Keratinocyte (primary cell): ENCODE measurements around the gene RPS6KL1.

Experiments
- EZH2 ChIP-seq: IDR thresholded peaks from one replicate; pipeline ENCODE4 v1.6.1; 2012; ENCODE audit warnings: inconsistent platforms, mild to moderate bottlenecking, low read length, moderate library complexity
- TF ChIP-seq, protein P1 (sequence below), 3 experiments: IDR thresholded peaks in 1 of 3; conservative IDR thresholded peaks in 1 of 3; optimal IDR thresholded peaks in 1 of 3; 2 replicates in 2 of 3; 3 replicates in 1 of 3; pipeline versions ENCODE3 to v1.5.1; 2011; ENCODE audit warnings: low read length in 3 of 3, mild to moderate bottlenecking in 3 of 3, moderate library complexity in 2 of 3, control low read depth in 1 of 3, inconsistent platforms in 1 of 3; ENCODE audit not compliant: insufficient read depth in 2 of 3; ENCODE audit errors: extremely low read depth in 1 of 3

DNA sequence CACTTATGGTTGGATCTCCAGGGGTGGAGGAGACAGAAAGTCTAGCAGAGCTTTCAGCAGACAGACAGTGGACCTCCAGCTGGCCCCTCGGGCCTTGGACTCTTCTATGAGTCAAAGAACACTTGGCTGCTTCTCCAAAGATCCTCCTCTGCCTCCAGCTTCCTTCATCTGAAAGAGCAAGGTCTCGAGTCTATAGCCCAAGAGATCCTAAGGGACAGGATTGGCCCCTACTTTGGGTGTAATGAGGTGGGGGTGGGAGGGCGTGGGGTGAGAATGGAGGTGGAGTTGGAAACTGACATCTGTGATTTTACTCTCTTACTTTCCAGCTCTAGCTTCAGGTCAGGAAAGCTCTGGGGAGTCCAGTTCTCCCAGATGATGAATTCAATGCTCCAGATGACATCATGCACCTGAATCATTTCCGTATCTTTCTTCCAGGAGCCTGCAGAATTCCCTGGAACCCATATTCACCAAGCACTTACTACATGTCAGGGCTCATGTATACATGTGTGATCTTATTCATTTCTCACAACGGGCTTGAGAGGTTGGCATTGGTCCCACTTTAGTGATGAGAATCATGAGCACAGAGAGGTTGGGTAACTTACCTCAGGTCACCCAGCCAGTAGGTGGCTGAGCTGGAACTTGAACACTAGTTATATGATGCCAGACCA, 42.6 kb upstream of the RPS6KL1 start:
- TF ChIP-seq, protein P1, sequence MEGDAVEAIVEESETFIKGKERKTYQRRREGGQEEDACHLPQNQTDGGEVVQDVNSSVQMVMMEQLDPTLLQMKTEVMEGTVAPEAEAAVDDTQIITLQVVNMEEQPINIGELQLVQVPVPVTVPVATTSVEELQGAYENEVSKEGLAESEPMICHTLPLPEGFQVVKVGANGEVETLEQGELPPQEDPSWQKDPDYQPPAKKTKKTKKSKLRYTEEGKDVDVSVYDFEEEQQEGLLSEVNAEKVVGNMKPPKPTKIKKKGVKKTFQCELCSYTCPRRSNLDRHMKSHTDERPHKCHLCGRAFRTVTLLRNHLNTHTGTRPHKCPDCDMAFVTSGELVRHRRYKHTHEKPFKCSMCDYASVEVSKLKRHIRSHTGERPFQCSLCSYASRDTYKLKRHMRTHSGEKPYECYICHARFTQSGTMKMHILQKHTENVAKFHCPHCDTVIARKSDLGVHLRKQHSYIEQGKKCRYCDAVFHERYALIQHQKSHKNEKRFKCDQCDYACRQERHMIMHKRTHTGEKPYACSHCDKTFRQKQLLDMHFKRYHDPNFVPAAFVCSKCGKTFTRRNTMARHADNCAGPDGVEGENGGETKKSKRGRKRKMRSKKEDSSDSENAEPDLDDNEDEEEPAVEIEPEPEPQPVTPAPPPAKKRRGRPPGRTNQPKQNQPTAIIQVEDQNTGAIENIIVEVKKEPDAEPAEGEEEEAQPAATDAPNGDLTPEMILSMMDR (optimal IDR thresholded peaks at IDR 0.05 in 1 of 3, IDR thresholded peaks at IDR 0.05 in 1 of 3, conservative IDR thresholded peaks at IDR 0.05 in 1 of 3; ENCODE audit: extremely low read depth in 1 of 3, insufficient read depth in 2 of 3, low read length in 3 of 3): no peak
- no peak for TF ChIP-seq EZH2
